Prostate gland (tissue), 2 donors: ENCODE data around the gene DHX16.

Source experiments
- CTCF ChIP-seq, 4 experiments: fragments of 200-600 bp in 2 of 4; fragments of 450-650 bp in 2 of 4; sonication (generic) in 2 of 4; IDR thresholded peaks; 1 replicate in 3 of 4; 2 replicates in 1 of 4; pipeline ENCODE4 v1.5.1; 2016 to 2019; ENCODE audit warnings: antibody characterized with exemption in 4 of 4, mild to moderate bottlenecking in 2 of 4, moderate library complexity in 2 of 4
- POLR2A ChIP-seq: fragments of 450-650 bp; IDR thresholded peaks from one replicate; pipeline ENCODE4 v1.6.1; 2016; ENCODE audit warnings: antibody characterized with exemption, mild to moderate bottlenecking

GRCh38 chr6:30664994-30665767, 7.6 kb downstream of the DHX16 start:
- TF ChIP-seq CTCF (IDR thresholded peaks at IDR 0.05) (no peak), POLR2A (no peak)
